ENCODE measurements around the gene TSPO. TPM values are rescaled to one million over a fixed set of nuclear protein-coding genes. Genes with fewer than 3 reads are reported as not detected.

TSPO gene
- total and polyA plus RNA-seq, 8 donors: 24.2 to 79.6 (median 42.5) TPM

- FAIRE-seq: no peak
- H3K27ac ChIP-seq: no peak overlapping the region
Measured at GRCh38 chr22:43171607-43172006, 20.2 kb downstream of the TSPO start.

GRCh38 chr22:43172191-43172590 lies 20.8 kb downstream of the TSPO start:
- DNase-seq (peak in 1 of 6 donors; percentile 34), FAIRE-seq (no peak), ATAC-seq (no peak)
- Histone ChIP-seq H3K27ac (no peak overlapping the region), H3K4me1 (no peaks in the 10 kb centered on the region), H3K36me3 (peaks cover 0 to 24% (median 12%) of the 10 kb centered on the region in 3 donors), H3K27me3 (no peaks in the 10 kb centered on the region), H3K4me3 (no peak overlapping the region), H3K9me3 (no peaks in the 10 kb centered on the region)
- WGBS, 2 donors: 96 to 97% methylated on average over 19 of the region's 19 CpGs
- TF ChIP-seq CTCF (IDR thresholded peaks at IDR 0.05): no peak
- intact Hi-C loops (cut with DNase I): no loop called here

More at GRCh38 chr22:43171607-43172006, 20.2 kb downstream of the TSPO start:
- TF ChIP-seq CTCF (IDR thresholded peaks at IDR 0.05): no peak
- Histone ChIP-seq H3K36me3 (peaks cover 0 to 24% (median 12%) of the 10 kb centered on the region in 3 donors), H3K4me1 (no peaks in the 10 kb centered on the region), H3K4me3 (no peak overlapping the region), H3K27me3 (no peaks in the 10 kb centered on the region), H3K9me3 (no peaks in the 10 kb centered on the region)
- intact Hi-C loops (cut with DNase I): no loop called here
- peak in 1 of 4 donors; percentile 43 for ATAC-seq
- peak in 1 of 6 donors; percentile 34 for DNase-seq
- WGBS, 2 donors: 86% methylated on average over 12 of the region's 12 CpGs

GRCh38 chr22:43173566-43173965 lies 22.2 kb downstream of the TSPO start:
- intact Hi-C loops (cut with DNase I): no loop called here
- H3K27me3 ChIP-seq: no peaks in the 10 kb centered on the region
- 95 to 96% methylated on average over 9 of the region's 9 CpGs for WGBS, 2 donors
- H3K4me1 ChIP-seq: no peaks in the 10 kb centered on the region
- no peak overlapping the region for H3K4me3 ChIP-seq
- FAIRE-seq (no peak), ATAC-seq (no peak), DNase-seq (peak in 1 of 6 donors; percentile 68)
- H3K9me3 ChIP-seq: no peaks in the 10 kb centered on the region
- no peak overlapping the region for H3K27ac ChIP-seq
- TF ChIP-seq CTCF (IDR thresholded peaks at IDR 0.05): no peak
- H3K36me3 ChIP-seq: peaks cover 0 to 24% (median 12%) of the 10 kb centered on the region in 3 donors

- Histone ChIP-seq H3K4me3 (no peak overlapping the region), H3K36me3 (peaks cover 0 to 29% (median 12%) of the 10 kb centered on the region in 3 donors), H3K4me1 (no peaks in the 10 kb centered on the region), H3K27ac (no peak overlapping the region), H3K9me3 (no peaks in the 10 kb centered on the region), H3K27me3 (no peaks in the 10 kb centered on the region)
- FAIRE-seq (no peak), ATAC-seq (no peak), DNase-seq (peak in 1 of 6 donors; percentile 72)
- intact Hi-C loops (cut with DNase I): no loop called here
- TF ChIP-seq CTCF (IDR thresholded peaks at IDR 0.05): no peak
- WGBS, 2 donors: 96% methylated on average over 39 of the region's 39 CpGs
Measured at GRCh38 chr22:43173976-43174720, 22.8 kb downstream of the TSPO start.

- H3K9me3 ChIP-seq: no peaks in the 10 kb centered on the region
- WGBS, 2 donors: 89 to 94% methylated on average over 9 of the region's 9 CpGs
- peak in 1 of 4 donors; percentile 14 for ATAC-seq
- peaks cover 0 to 36% (median 17%) of the 10 kb centered on the region in 3 donors for H3K36me3 ChIP-seq
- no peak overlapping the region for H3K27ac ChIP-seq
- DNase-seq: peak in 1 of 6 donors; percentile 64
- H3K4me1 ChIP-seq: no peaks in the 10 kb centered on the region
- intact Hi-C loops (cut with DNase I): no loop called here
- H3K4me3 ChIP-seq: no peak overlapping the region
- FAIRE-seq: no peak
- no peak for TF ChIP-seq CTCF (IDR thresholded peaks at IDR 0.05)
- H3K27me3 ChIP-seq: no peaks in the 10 kb centered on the region
Measured at GRCh38 chr22:43174941-43175531, 23.7 kb downstream of the TSPO start.

Data from pancreas (tissue), 10 donors.